Thyroid gland (tissue), 4 donors: ENCODE data around the gene NT5C2.

Source experiments
- POLR2A ChIP-seq, 2 donors: fragments of 450-650 bp; IDR thresholded peaks; one replicate each; pipeline ENCODE4 v1.6.1; 2017; ENCODE audit warnings: antibody characterized with exemption in 2 of 2, mild to moderate bottlenecking in 2 of 2, moderate library complexity in 1 of 2
- TF ChIP-seq, protein P1 (sequence below), 6 experiments: fragments of 200-600 bp in 3 of 6; fragments of 450-650 bp in 3 of 6; sonication (generic) in 3 of 6; IDR thresholded peaks; one replicate each; pipeline ENCODE4 v1.5.1; 2016 to 2019; ENCODE audit warnings: antibody characterized with exemption in 6 of 6, mild to moderate bottlenecking in 2 of 6, inconsistent platforms in 1 of 6, moderate library complexity in 1 of 6

DNA sequence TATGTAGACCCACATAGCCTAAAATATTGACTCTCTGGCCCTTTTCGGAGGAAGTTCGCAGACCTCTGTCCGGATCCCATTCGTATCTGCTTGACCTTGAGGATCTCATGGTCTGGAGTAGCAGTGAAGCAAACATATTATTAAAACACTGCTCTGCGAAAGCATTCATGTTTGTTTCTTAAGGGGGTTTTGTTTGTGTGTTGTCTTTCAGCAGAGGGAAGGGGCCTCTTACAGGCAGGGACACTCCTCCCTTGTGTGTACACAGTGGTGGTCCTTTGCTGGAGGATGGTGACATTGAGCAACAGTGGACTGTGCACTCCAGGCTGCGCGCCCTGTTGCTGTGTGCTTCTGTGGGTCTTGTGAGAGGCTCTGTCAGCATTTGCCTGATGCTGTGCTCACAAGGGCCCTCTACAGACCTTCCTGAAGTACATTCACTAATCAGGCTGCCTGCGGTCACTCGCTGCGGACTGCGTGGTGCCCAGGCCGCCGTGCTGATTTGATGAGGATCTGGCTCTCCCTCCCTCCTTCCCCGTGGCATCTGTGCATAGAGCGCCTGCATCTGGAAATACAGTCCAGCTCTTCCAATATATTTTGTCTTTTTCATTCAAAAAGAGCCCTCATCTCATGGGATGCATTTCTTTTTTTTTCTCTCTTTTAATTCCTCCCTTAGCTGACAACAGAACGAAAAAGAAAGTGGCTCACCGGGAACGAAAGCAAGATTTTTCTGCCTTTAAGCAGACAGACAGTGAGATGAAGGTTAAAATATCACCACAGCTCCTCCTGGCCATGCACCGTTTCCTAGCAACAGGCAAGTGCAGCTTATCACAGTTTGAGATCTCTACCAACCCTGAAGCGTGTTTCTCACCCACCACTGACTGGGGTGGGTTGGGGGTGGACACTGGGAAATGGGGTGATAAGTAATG is 139.2 kb downstream of the NT5C2 start:
- TF ChIP-seq, protein P1, sequence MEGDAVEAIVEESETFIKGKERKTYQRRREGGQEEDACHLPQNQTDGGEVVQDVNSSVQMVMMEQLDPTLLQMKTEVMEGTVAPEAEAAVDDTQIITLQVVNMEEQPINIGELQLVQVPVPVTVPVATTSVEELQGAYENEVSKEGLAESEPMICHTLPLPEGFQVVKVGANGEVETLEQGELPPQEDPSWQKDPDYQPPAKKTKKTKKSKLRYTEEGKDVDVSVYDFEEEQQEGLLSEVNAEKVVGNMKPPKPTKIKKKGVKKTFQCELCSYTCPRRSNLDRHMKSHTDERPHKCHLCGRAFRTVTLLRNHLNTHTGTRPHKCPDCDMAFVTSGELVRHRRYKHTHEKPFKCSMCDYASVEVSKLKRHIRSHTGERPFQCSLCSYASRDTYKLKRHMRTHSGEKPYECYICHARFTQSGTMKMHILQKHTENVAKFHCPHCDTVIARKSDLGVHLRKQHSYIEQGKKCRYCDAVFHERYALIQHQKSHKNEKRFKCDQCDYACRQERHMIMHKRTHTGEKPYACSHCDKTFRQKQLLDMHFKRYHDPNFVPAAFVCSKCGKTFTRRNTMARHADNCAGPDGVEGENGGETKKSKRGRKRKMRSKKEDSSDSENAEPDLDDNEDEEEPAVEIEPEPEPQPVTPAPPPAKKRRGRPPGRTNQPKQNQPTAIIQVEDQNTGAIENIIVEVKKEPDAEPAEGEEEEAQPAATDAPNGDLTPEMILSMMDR (IDR thresholded peaks at IDR 0.05) = peak in 3 of 6 experiments; percentile 35 to 40 (median 40)
- no peak for TF ChIP-seq POLR2A (IDR thresholded peaks at IDR 0.05)
